Common myeloid progenitor, CD34-positive (primary cell): Measurements from ENCODE around the gene CD48.

ENCODE experiments used
- CTCF ChIA-PET: fragments of 350-600 bp; sonication (Branson Sonifier 250); formaldehyde crosslinking; loops from one replicate; lab custom pipeline; 2021; ENCODE audit warnings: antibody characterized with exemption; lab: Charles Lee
- POLR2A ChIA-PET: fragments of 350-600 bp; sonication (Branson Sonifier 250); formaldehyde crosslinking; loops from one replicate; lab custom pipeline; 2021; ENCODE audit warnings: antibody characterized with exemption; lab: Charles Lee
- DNase-seq, 3 donors: peaks; one replicate each; pipeline versions ENCODE4 v3.0.0 to v3.0.0-alpha.2; 2013
- H3K27ac ChIP-seq, 2 experiments: 1 replicate in 1 of 2; 2 replicates in 1 of 2; pipeline ENCODE4 v1.7.0; 2013; ENCODE audit warnings: inconsistent platforms in 2 of 2, low read length in 2 of 2, mild to moderate bottlenecking in 2 of 2, low read depth in 1 of 2, moderate library complexity in 1 of 2; ENCODE audit not compliant: severe bottlenecking in 2 of 2, insufficient read depth in 1 of 2, poor library complexity in 1 of 2
- H3K27me3 ChIP-seq, 5 experiments: replicated peaks in 2 of 5; 1 replicate in 3 of 5; 2 replicates in 2 of 5; pipeline versions ENCODE4 v1.6.1 to v1.7.0; 2013; ENCODE audit warnings: low read length in 4 of 5, mild to moderate bottlenecking in 2 of 5, moderate library complexity in 2 of 5, inconsistent platforms in 1 of 5; ENCODE audit not compliant: insufficient read depth in 5 of 5, control insufficient read depth in 4 of 5
- H3K36me3 ChIP-seq, 4 experiments: 1 replicate in 2 of 4; 2 replicates in 2 of 4; pipeline versions ENCODE4 v1.6.1 to v1.7.0; 2013; ENCODE audit warnings: low read length in 3 of 4, control low read depth in 1 of 4, mild to moderate bottlenecking in 1 of 4; ENCODE audit not compliant: control insufficient read depth in 4 of 4, insufficient read depth in 4 of 4
- H3K4me1 ChIP-seq, 4 experiments: 1 replicate in 3 of 4; 2 replicates in 1 of 4; pipeline versions ENCODE4 v1.6.1 to v1.7.1; 2013; ENCODE audit warnings: low read length in 3 of 4, mild to moderate bottlenecking in 3 of 4, control low read depth in 1 of 4, inconsistent platforms in 1 of 4, moderate library complexity in 1 of 4; ENCODE audit not compliant: control insufficient read depth in 4 of 4, insufficient read depth in 4 of 4; ENCODE audit errors: control extremely low read depth in 1 of 4
- H3K4me3 ChIP-seq, 7 experiments: 1 replicate in 4 of 7; 2 replicates in 3 of 7; pipeline versions ENCODE4 v1.5.1 to v1.7.0; 2013; ENCODE audit warnings: mild to moderate bottlenecking in 7 of 7, low read length in 6 of 7, moderate library complexity in 6 of 7, inconsistent platforms in 2 of 7, low read depth in 2 of 7, control low read depth in 1 of 7; ENCODE audit not compliant: insufficient read depth in 4 of 7, control insufficient read depth in 1 of 7; ENCODE audit errors: extremely low read depth in 1 of 7
- H3K9me3 ChIP-seq, 5 experiments: 1 replicate in 4 of 5; 2 replicates in 1 of 5; pipeline versions ENCODE4 v1.6.1 to v1.7.1; 2013; ENCODE audit warnings: low read length in 4 of 5, mild to moderate bottlenecking in 2 of 5, inconsistent platforms in 1 of 5, low read depth in 1 of 5, moderate library complexity in 1 of 5; ENCODE audit not compliant: control insufficient read depth in 4 of 5, insufficient read depth in 2 of 5; ENCODE audit errors: control extremely low read depth in 1 of 5
- WGBS: methylation state at CpG from one replicate; pipeline ENCODE4 v1.1.5; 2013; ENCODE audit not compliant: insufficient coverage; 5-methylcytosine and 5-hydroxymethylcytosine counted together

Gene CD48

GRCh38 chr1:160747717-160748116 is 36.1 kb upstream of the CD48 start:
- ChIA-PET CTCF (interaction anchor here (0.7 to 1.8 kb wide), 4 partner anchors 11 to 27 kb away, joined by 3 to 4 read pairs (median 3); no protein-coding TSS in a partner anchor), POLR2A (no interaction called here)
- DNase-seq, result no peak
- Histone ChIP-seq H3K9me3 (no peaks in the 10 kb centered on the region), H3K4me3 (no peak overlapping the region), H3K27me3 (peaks cover 0 to 2% (median 0%) of the 10 kb centered on the region in 5 experiments), H3K27ac (no peak overlapping the region), H3K36me3 (no peaks in the 10 kb centered on the region), H3K4me1 (peaks cover 0 to 10% (median 1%) of the 10 kb centered on the region in 4 experiments)

GRCh38 chr1:160746836-160747500 is 35.3 kb upstream of the CD48 start:
- POLR2A ChIA-PET, result no interaction called here
- H3K27me3 ChIP-seq, result peaks cover 0 to 2% (median 0%) of the 10 kb centered on the region in 5 experiments
- CTCF ChIA-PET, result interaction anchor here (1.1 kb wide), 1 partner anchor 39 kb away, joined by 3 read pairs; no protein-coding TSS in a partner anchor
- H3K36me3 ChIP-seq, result no peaks in the 10 kb centered on the region
- H3K27ac ChIP-seq, result no peak overlapping the region
- WGBS, result 100% methylated on average over 2 of the region's 7 CpGs
- peaks cover 0 to 10% (median 1%) of the 10 kb centered on the region in 4 experiments for H3K4me1 ChIP-seq
- H3K9me3 ChIP-seq, result no peaks in the 10 kb centered on the region
- H3K4me3 ChIP-seq, result no peak overlapping the region
- no peak for DNase-seq

GRCh38 chr1:160745551-160745950 is 33.9 kb upstream of the CD48 start:
- no peak for DNase-seq
- POLR2A ChIA-PET, result no interaction called here
- no CpG with 5 or more reads among the region's 1 CpG for WGBS
- Histone ChIP-seq H3K27me3 (peaks cover 0 to 1% (median 0%) of the 10 kb centered on the region in 5 experiments), H3K27ac (no peak overlapping the region), H3K9me3 (no peaks in the 10 kb centered on the region), H3K4me3 (no peak overlapping the region), H3K36me3 (no peaks in the 10 kb centered on the region), H3K4me1 (peaks cover 0 to 10% (median 1%) of the 10 kb centered on the region in 4 experiments)
- CTCF ChIA-PET, result interaction anchor here (0.9 kb wide), 1 partner anchor 31 kb away, joined by 3 read pairs; no protein-coding TSS in a partner anchor

- POLR2A ChIA-PET, result no interaction called here
- H3K9me3 ChIP-seq, result no peaks in the 10 kb centered on the region
- no peaks in the 10 kb centered on the region for H3K27me3 ChIP-seq
- H3K27ac ChIP-seq, result no peak overlapping the region
- DNase-seq, result no peak
- 85% methylated on average over 4 of the region's 5 CpGs for WGBS
- peaks cover 0 to 10% (median 1%) of the 10 kb centered on the region in 4 experiments for H3K4me1 ChIP-seq
- no peak overlapping the region for H3K4me3 ChIP-seq
- H3K36me3 ChIP-seq, result no peaks in the 10 kb centered on the region
- CTCF ChIA-PET, result interaction anchor here (0.9 to 1.4 kb wide), 3 partner anchors 18 to 32 kb away, joined by 3 to 5 read pairs (median 3); no protein-coding TSS in a partner anchor
These were observed 33.4 kb upstream of the CD48 start for GRCh38 chr1:160744852-160745520.

GRCh38 chr1:160744199-160744851 is 32.7 kb upstream of the CD48 start:
- Histone ChIP-seq H3K4me3 (no peak overlapping the region), H3K9me3 (no peaks in the 10 kb centered on the region), H3K27me3 (no peaks in the 10 kb centered on the region), H3K27ac (no peak overlapping the region), H3K4me1 (peaks cover 0 to 10% (median 2%) of the 10 kb centered on the region in 4 experiments), H3K36me3 (no peaks in the 10 kb centered on the region)
- POLR2A ChIA-PET, result no interaction called here
- 87% methylated on average over 4 of the region's 7 CpGs for WGBS
- no peak for DNase-seq
- CTCF ChIA-PET, result interaction anchor here (0.7 to 1.4 kb wide), 4 partner anchors 17 to 340 kb away, joined by 3 to 5 read pairs (median 4); no protein-coding TSS in a partner anchor

GRCh38 chr1:160743266-160743665 is 31.6 kb upstream of the CD48 start:
- no peak for DNase-seq
- Histone ChIP-seq H3K36me3 (no peaks in the 10 kb centered on the region), H3K4me1 (peaks cover 0 to 7% (median 0%) of the 10 kb centered on the region in 4 experiments), H3K27me3 (no peaks in the 10 kb centered on the region), H3K27ac (no peak overlapping the region), H3K9me3 (no peaks in the 10 kb centered on the region), H3K4me3 (no peak overlapping the region)
- ChIA-PET CTCF (interaction anchor here (1.0 kb wide), 1 partner anchor 122 kb away, joined by 3 read pairs; no protein-coding TSS in a partner anchor), POLR2A (no interaction called here)
- 93% methylated on average over 2 of the region's 3 CpGs for WGBS
